NT2/D1 (cell line): ENCODE results near the gene PCDHB14.
"Not testable (repeated sequence)": the region's sequence is repeated elsewhere in the genome, so short reads cannot be mapped to it uniquely, and the experiment has no call there.

Experiments
- YY1 ChIP-seq: IDR thresholded peaks from 2 replicates; pipeline ENCODE4 v1.6.1; 2011; ENCODE audit not compliant: insufficient read length, insufficient read depth
- ZNF274 ChIP-seq: IDR thresholded peaks from 2 replicates; pipeline ENCODE4 v1.6.1; 2011; ENCODE audit warnings: mild to moderate bottlenecking, low read depth, low read length

DNA sequence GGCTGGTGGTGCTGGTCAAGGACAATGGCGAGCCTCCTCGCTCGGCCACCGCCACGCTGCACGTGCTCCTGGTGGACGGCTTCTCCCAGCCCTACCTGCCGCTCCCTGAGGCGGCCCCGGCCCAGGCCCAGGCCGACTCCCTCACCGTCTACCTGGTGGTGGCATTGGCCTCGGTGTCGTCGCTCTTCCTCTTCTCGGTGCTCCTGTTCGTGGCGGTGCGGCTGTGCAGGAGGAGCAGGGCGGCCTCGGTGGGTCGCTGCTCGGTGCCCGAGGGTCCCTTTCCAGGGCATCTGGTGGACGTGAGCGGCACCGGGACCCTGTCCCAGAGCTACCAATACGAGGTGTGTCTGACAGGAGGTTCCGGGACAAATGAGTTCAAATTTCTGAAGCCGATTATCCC, 2.3 kb downstream of the PCDHB14 start:
- not testable (repeated sequence) for TF ChIP-seq YY1, ZNF274
